Nucleus accumbens (tissue), 56 donors: ENCODE results near the gene CHRD.
A peak's percentile ranks its signal among the peaks of the same experiment; 100 is the strongest.
"Not testable (repeated sequence)": the region's sequence is repeated elsewhere in the genome, so short reads cannot be mapped to it uniquely, and the experiment has no call there.

Source experiments
- DNase-seq, 56 donors: peaks; one replicate each; lab custom pipeline; 2025; lab: John Stamatoyannopoulos, UW

CHRD gene

DNA sequence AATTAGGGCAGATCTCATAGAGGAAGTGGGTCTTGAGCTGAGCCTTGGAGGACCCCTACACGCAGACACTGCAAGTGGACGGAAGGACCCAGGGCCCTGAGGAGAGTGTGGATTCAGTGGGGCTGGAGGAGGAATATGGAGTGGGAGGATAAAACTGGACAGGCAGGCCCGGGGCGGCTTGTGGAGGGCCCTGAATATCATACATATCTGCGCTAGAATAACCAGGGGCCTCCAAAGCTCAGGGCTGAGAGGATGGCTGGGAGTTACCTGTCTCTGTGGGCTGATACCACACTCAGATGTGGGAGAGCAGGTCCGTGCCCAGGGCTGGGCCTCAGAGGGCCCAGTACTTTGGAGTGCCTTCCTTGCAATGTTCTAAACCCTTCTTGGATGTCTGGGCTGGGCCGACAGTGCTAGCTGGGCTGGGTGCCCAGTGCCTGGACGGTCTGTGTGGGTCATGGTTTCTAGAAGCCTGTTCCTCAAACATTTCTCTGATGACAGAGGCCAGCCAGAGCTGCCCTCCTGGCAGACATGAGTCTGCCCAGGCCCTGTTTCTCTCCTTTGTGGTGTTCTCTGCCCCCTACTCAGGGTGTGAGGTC, 29.6 kb downstream of the CHRD start:
- DNase-seq: no peak

DNA sequence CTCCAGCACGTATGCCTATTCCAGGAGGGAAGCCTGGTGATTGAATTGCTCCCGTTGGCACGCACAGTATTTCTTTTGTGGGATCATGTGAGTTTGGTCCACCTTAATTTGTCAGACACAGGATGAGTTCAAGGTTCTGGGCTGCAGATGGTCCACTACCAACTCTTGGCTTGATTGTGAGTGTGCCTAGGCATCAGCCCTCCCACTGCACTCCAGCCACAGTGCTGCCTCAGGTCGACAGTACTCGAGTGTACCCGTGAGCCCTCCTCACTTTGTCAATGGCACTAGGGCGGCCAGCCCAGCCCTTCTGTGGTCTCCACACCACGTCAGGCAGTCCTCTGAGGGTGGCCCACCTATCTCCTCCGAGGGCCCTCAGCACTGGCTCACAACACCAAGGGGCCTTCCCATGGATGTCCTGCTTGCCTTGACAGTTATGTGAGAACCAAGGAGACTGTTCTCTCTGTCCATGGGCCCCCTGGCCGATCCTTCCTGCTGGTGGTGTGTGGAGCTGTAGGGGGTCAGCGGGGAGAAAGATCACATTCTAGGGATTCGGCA, 30.2 kb downstream of the CHRD start:
- DNase-seq: no peak

DNA sequence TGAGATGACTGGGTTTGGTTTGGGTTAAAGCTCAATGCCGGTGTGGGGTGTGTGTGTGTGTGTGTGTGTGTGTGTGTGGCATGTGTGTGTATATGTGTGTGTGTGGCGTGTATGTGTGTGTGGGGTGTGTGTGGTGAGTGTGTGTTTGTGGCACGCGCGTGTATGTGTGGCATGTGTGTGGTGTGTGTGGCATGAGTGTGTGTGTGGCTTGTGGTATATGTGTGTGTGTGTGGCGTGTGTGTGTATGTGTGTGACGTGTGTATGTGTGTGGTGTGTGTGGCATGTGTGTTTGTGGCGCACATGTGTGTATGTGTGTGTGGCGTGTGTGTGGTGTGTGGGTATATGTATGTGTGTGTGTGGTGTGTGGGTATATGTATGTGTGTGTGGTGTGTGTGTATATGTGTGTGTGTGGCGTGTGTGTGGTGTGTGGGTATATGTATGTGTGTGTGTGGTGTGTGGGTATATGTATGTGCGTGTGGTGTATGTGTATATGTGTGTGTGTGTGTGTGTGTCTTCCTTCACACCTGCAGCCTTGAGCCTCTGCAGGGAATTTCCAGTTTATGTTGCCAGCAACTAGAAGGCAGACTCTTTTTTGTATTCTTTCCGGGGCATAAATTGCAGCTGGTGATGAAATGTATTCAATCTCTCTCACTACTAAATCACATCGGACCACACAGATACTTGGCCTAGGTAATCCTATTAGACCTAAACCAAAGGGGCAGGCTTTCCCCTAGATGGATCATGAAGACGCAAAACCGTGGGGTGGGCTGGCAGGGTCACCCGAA, 34.8 kb downstream of the CHRD start:
- no peak for DNase-seq

DNA sequence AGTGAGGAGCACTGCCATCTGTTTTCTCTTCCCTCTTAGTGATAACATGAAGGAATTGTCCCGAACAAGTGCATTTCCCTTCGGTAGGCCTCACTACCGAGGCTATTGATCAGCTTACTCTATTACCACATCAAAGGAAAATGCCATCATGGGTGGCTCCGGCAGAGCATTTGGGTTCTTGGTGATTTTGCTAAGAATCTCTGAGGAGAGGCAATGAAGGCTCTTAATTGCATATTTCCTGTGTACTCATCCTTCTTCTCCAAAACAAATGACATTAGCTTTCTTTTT, 35.3 kb downstream of the CHRD start:
- no peak for DNase-seq

DNA sequence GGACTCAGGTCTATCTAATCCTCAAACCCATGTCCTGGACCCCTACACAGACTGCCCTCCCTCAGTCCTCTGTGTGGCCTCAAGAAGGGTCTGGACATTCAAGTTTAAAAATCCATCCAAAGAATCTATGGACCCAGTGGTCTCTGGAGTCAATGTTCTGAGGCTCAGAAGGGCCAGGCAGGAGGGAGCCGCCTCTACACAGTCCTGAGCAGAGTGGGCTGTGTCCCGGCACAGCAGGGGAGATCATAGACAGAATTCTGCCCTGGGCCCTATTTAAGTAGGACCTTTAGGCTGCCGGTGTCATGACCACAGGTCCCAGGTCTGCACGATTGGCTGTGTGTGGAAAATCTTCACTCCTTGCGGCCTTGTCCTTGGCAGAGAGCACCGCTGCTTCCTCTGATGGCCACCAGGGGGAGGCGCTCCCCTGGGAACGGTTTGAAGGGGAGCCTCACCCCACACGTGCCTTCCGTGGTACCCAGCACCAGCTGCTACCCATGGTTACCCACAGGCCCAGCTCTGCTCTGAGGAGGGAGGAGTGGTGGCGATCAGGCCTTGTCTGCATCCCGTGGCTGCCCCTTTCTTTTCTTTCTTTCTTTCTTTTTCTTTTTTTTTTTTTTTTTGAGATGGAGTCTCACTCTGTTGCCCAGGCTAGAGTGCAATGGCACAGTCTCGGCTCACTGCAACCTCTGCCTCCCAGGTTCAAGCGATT, 37.9 kb downstream of the CHRD start:
- DNase-seq: peak in 41 of 56 donors; percentile 3 to 76 (median 25)

DNA sequence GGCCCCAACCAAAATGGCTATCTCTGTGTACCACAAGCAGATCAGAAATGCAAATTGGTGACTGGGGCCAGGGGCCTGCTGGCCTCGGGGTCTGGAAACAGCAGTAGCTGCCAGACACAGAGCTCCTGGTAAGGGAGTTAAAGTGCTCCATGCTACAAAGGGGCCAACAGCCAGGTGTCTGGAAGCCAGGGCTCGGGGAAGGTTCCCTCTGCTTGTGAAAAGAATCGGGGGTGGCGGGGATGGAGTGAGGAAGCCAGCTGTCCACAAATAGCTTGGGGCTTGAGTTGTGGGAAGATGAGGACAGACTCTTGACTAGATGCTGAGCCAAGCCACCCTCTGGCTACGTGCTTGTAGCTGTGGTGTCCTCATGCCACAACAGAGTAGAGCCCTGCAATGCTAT, 39.3 kb downstream of the CHRD start:
- no peak for DNase-seq

DNA sequence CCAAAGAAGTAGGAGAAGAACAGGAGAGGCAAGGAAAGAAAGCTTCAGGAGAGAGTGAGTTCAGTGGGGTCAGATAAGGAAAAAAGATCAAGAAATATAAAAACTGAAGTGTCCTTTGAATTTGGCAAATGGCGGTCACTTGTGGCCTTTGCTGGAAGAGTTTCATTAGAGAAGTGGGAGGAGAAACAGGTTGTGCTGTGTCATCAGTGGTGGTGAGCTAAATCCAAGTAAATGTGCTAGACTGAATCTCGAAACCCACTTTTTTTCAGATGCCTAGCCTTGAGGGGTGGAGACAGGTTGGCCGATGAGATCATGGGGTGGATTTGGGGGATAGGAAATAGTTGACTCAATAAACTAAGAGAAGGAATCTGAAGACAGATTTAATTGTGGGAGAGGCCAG, 43.7 kb downstream of the CHRD start:
- no peak for DNase-seq

DNA sequence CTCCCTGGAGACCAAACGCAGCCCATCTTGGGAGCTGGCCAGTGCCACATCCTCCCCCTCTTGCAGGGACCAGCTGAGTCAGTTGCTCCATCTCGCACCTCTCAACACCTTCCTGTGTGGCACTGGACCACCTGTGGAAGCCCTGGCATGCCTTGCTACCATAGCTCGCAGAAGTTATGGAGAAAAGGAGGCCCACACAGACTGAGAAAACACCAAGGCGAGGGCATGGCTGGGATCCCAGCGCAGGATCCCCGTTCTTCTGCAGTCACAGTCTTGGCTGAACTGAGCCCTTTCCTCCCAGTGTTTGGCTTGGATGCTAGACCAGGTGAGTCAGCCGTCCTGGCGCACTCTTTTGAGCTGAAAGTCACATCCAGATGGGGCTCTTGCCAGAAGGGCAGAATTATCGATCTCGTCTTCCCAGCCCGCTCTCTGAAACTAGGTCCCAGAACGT, 46.9 kb downstream of the CHRD start:
- no peak for DNase-seq

DNA sequence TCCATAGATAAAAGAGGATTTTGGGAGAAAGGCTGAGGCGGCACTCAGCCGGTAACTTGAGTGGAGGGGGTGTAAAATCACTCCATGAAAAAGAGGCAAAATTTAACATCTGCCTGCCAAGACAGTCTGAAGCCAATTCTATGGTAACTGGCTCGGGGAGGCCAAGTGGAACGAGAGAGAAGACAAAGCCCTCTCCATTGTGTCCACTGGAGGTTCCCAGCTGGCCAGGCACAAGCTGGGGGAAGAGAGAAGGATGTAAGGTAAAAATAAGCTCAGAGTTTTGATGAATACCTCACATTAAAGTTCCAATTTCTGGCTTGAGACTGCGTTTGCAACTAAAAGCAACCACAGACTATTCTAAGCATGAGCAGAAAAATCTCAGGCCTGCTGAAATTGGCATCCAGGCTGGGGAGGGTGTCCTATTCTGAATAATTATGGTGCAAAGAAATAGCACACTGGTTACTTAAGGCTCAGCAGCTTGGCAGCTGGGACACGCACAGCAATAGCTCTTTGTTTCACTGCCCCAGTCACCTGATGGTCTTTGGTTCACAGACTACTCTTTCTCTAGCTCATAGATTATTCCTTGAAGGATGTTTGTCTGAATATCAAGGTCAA, 48.8 kb downstream of the CHRD start:
- DNase-seq: peak in 17 of 56 donors; percentile 1 to 45 (median 19)

DNA sequence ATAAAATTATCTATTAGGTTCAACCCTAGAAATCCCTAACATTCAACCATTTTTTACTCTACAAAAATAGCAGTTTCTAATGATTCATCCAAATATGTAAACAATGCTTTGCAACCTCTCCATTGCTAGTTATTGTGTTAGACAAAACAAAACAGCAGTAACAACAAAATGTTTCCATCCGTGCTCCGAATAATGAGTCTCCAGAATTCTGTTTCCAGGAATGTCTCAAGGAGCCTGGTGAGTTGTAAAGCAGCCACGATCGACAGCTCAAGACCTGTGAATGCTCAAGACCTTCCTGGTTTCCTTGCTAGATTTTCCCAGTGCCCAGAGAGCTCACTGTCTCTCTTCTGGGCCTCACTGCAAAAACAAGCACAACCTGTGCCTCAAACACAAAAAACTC, 49.9 kb downstream of the CHRD start:
- no peak for DNase-seq

DNA sequence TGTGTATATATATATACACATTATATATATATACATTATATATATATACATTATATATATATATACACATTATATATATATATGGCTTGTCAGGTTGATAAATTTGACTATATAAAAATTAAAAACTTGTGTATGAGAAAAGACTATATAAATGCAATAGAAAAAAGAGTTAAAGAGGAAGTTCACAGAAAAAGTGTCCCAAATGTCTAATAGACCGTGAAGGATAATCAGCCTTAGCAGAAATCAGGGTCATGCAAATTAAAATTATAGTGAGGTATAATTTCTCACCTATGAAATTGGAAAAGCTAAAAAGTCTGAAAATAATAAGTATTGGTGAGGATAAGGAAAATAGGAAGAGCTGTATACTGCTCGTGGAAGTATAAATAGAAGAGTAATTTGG, 51.1 kb downstream of the CHRD start:
- no peak for DNase-seq

DNA sequence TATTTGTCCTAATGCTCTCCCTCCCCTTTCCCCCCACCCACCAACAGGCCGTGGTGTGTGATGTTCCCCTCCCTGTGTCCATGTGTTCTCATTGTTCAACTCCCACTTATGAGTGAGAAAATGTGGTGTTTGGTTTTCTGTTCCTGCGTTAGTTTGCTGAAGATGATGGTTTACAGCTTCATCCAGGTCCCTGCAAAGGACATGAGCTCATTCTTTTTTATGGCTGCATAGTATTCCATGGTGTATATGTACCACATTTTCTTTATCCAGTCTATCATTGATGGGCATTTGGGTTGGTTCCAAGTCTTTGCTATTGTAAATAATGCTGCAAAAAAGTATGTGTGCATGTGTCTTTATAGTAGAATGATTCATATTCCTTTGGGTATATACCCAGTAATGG, 53.3 kb downstream of the CHRD start:
- DNase-seq: not testable (repeated sequence)

DNA sequence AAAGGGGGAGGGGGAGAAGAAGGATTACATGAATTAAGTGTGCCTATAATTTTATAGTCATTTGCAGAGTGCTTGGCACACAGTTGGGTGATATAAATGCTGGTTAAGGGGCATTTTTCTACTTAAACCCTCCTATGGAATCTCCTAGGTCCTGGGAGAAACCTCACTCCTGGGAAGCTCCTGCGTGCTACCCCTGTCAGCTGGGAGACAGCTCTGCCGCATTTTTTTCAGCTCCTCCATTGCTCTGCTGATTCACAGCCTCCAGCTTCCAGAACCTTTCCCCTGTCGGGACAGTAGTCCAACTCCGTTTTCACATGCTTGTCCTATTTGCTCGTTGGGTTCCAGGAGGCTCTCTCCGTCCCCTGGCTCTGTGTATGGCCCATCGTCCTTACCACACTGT, 59.2 kb downstream of the CHRD start:
- no peak for DNase-seq
